ENCODE data around the gene MLLT11. TPM values are rescaled to one million over a fixed set of nuclear protein-coding genes. Genes with fewer than 3 reads are reported as not detected.

MLLT11 gene, protein sequence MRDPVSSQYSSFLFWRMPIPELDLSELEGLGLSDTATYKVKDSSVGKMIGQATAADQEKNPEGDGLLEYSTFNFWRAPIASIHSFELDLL
- total RNA-seq, result 4.3 and 4.9 TPM in 2 replicates

DNA sequence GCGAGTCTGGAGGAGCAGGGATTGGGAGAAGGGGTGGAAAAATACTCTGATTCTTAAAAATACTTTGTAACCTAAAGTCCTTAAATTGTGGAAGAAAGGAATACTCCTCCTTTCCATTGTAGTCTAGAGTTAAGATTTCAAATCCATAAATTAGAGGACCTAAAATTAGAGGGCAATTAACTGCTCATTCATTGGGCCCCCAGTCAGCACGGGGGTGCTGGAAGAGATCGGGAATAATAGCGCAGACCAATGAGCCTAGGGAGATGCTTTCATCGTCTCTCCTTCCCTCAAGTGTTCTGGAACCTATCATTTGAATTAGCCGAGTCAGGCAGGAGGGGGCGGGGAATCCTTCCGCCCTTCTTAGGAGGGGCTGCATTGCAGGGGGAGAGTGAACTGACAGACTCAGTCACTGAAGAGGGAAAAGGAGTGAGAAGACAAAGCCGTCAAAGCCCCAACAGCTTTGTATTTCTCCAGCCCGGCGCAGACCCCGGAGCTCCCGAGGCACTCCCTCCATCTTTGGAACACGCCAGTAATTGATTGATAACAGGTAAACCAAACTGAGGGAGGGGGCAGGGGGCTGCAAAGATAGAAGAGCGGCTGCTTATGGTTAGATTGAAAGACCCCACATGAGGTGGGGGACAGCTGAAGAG, at the start of gene MLLT11:
Gene MLLT11, plus strand, starts transcription at position 391 of the 650 bp plus-strand sequence. CDS start 6,828 bp downstream, outside the sequence.
- no peak for DNase-seq (ENCODE audit: low read depth, low spot score)

DNA sequence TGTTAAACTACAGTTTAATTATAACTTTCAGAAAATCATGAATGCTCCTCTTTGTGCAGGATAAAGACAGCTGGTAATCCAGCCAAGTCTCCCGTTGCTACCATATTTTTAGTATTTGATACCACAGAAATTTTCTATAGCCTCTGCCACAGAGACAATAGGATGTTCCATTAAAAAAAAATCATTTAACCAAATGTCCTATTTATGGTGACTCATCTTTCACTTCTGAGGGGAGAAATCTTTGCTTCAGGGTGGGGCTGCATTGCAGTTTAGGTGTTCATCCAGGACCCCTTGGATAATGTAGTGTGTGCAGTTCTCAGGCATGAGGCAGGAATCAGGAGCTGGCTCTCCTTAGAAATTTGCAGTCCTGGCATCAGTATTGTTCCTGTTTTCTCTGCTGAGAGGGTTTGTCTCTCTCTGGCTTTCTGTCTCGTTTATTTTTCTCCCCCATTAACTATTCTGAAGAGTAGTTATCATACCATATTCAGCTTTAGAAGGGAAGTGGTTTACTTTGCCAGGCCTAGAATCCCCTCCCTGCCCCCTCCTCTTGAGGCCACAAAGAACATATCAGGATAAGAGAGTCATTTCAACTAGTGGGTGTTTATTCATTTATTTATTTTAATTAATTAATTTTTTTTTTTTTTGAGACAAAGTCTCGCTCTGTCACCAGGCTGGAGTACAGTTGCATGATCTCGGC, 48.9 kb upstream of the MLLT11 start:
- no peak for DNase-seq (ENCODE audit: low read depth, low spot score)

DNA sequence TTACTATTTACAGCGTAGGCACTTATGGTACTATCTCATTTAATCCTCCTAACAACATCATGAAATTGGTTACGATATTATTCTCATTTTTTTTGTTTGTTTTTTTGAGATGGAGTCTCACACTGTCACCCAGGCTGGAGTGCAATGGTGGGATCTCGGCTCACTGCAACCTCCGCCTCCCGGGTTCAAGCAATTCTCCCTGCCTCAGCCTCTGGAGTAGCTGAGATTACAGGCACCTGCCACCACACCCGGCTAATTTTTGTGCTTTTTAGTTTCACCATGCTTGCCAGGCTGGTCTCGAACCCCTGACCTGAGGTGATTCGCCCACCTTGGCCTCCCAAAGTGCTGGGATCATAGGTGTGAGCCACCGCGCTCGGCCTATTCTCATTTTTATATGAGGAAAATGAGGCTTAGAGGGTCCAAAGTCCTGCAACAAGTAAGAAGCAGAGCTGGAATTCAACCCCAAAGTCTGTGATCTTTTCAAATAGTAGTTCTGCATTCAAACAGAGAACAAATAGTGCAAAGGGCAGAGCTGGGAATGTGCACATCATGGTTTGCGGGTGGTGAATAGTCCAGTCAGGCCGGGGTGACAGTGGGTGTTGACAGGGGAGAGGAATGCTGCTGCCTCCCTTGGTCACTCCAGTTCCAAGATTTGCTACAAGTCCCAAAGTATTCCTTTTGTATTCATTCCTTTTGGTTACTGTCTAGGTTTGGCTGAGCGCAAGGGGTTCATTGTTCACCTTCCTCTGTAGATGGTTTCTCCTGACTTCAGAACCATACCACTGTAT, 47.3 kb upstream of the MLLT11 start:
- DNase-seq (ENCODE audit: low read depth, low spot score), result no peak

DNA sequence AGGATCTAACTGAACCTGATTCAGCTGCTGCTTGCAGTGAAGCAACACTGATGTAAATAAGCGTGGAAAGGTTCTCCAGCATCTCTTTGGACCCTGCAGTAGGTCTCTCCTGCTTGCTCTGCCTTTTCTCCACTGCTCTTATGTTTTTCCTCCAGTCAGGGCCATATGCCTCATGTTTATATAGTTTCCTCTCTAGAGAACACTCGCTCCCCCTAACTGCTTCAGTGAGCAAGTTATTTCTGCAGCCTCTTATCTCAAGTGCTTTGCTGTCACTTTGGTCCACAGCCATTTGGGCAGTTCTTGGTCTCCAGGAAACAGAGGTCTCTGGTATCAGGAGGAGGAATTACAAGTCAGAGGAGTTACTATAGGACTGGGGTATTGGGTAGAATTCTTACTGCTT, 46.7 kb upstream of the MLLT11 start:
- no peak for DNase-seq (ENCODE audit: low read depth, low spot score)

DNA sequence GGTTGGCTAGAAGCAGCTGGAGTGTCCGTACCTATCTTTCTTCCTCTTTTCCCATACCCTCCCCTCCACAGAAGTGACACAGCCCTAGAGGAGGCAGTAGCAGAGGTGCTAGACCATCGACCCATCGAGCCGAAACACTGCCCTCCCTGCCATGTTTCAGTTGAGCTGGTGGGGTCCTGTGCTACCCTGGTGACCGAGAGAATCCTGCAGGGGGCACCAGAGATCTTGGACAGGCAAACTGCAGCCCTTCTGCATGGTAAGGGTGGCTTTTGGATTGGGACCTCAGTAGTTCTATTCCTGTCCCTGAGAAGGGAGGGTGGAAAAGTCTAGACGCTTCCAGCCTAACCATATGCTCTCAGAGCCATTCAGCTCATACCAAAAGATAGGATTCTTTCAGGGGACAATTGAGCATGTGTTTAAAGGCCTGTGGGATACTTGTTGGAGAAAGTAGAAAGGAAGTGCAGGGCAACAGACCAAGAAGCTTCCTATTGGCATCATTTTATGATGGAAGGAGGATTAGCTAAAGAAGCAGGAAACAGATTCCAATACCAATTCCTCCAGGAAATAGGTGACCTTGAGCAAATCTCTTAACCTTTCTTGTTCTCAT, 35.6 kb upstream of the MLLT11 start:
- peak; percentile 29 for DNase-seq (ENCODE audit: low read depth, low spot score)

DNA sequence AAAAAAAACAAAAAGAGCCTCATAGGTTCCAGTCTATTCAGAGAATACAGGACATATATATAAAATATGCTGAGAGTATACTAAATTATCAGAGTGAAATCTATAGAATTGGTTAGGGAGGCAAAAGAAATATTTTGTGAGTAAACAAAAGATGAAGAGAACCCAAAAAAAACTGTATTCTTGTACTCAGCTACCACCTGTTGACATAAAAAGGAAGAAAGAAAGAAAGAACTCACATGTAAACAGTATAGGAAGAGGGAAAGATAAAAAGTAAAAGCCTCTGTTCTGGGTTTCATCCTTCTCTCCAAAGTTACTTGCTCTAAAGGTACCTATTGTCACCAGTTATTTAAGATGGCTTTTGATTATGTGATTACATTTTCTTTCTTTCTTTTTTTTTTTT, 33.7 kb upstream of the MLLT11 start:
- no peak for DNase-seq (ENCODE audit: low read depth, low spot score)

DNA sequence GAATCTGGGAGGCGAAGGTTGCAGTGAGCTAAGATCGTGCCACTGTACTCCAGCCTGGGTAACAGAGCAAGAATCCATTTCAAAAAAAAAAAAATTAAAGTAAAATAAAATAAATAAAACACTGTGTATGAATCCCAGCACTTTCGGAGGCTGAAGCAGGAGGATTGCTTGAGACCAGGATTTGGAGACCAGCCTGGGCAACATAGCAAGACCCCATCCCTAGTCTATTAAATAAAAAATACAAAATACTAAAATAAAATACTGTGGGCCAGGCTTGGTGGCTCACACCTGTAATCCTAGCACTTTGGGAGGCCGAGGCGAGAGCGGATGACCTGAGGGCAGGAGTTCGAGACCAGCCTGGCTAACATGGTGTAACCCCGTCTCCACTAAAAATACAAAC, 28.0 kb upstream of the MLLT11 start:
- no peak for DNase-seq (ENCODE audit: low read depth, low spot score)

DNA sequence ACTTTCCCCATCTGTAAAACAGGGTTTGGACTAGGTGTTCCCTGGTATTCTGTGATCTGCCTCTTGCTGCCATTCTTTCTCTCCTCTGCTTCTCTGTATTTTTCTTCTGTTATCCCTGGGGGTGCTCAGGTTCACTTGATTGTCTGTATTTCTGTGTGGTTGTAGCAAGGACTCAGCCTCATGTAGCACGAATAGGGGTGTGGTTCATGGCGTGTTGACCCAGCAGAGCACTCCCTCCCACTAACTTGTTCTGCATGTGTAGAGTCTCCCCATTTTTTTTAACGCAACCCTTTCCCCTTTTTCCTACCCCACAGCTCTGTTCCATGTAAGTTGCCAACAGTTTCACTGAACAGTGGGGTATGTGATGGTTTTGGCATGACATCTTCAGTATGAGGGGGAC, 25.0 kb upstream of the MLLT11 start:
- no peak for DNase-seq (ENCODE audit: low read depth, low spot score)

DNA sequence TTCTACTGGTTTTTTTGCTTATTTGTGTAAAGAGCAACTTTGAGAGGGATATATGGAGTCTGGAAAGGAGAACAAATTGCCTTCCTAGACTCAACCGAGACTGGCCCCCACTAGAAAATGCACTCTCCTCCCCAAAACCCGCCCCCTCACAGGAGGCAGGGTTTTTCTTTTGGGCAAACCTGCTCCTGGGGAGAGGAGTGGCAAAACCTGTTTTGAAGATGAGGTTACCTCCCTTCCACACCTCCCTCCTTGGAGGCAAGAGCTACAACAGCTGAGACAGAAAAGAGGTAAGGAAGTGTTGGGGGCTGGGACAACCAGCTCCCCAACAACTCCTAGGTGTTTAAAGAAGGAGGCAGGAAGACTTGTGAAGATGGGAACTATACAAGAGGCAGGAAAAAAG, 23.8 kb upstream of the MLLT11 start, which contains the start of gene BNIPL:
Gene BNIPL, plus strand, starts transcription at position 231 of the 400 bp plus-strand sequence. Its CDS starts 140 bp downstream, at position 371.
- DNase-seq (ENCODE audit: low read depth, low spot score), result no peak

DNA sequence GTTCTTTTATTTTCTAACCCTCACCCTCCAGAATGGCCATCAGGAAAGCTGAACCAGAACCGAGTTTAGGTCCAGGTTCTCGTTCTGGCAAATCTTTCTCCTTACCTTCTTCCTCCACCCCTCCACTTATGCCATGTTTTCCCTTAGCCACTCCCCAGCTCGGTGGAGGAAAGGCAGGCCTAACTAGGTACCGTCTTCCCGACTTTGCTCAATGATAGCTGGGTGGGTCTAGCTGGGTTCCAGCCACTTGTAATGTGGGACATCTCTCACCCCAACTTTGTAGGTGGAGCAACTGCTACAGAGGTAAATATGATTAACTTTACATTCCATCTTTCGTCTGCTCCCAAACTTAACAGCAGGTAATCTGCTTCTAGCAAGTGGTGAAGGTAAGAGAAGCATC, 23.2 kb upstream of the MLLT11 start:
- no peak for DNase-seq (ENCODE audit: low read depth, low spot score)

DNA sequence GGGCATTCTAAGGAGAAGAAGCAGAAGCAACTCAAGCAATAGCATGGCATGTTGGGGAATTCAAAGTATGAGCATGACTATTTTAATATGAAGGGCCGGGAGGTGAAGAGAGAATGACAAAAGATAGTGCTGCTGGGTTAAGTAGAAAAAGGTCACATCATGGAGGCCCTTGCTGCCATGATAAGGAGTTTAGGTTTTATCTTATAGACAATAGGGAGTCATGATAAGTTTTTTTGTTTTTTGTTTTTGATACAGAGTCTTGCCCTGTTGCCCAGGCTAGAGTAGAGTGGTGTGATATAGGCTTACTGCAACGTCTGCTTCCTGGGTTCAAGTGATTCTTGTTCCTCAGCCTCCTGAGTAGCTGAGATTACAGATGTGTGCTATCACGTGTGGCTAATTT, 20.7 kb upstream of the MLLT11 start:
- DNase-seq (ENCODE audit: low read depth, low spot score), result no peak

DNA sequence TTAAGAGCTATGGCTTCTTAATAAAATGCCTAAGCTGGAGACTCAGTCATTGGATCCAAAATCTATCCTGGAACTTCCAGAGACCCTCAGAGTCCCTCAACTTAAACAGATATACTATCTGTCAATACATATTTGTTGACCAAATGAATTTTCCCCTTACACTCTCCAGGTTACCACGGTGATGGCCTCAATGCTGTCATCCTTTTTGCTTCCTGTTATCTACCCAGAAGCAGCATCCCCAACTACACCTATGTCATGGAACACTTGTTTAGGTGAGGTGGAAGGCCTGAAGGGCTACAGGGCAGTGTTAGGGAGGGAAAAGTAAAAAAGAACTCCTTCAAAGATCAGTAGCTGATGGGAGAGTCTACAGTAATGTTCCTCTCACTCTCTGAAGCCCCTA, 17.0 kb upstream of the MLLT11 start:
- no peak for DNase-seq (ENCODE audit: low read depth, low spot score)

DNA sequence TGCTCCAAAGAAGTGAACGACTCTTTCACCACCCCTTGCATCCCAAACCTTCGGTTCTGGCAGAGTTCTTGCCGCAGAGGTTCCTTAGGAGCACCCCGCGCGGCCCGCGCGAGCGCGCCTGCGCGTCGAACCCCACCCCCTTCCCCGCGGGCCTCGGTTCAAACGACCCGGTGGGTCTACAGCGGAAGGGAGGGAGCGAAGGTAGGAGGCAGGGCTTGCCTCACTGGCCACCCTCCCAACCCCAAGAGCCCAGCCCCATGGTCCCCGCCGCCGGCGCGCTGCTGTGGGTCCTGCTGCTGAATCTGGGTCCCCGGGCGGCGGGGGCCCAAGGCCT, 12.6 kb upstream of the MLLT11 start, which contains the start of gene C1orf56:
Gene C1orf56, plus strand, starts transcription at position 161 of the 334 bp plus-strand sequence. Its CDS starts 97 bp downstream, at position 258.
- no peak for DNase-seq (ENCODE audit: low read depth, low spot score)

DNA sequence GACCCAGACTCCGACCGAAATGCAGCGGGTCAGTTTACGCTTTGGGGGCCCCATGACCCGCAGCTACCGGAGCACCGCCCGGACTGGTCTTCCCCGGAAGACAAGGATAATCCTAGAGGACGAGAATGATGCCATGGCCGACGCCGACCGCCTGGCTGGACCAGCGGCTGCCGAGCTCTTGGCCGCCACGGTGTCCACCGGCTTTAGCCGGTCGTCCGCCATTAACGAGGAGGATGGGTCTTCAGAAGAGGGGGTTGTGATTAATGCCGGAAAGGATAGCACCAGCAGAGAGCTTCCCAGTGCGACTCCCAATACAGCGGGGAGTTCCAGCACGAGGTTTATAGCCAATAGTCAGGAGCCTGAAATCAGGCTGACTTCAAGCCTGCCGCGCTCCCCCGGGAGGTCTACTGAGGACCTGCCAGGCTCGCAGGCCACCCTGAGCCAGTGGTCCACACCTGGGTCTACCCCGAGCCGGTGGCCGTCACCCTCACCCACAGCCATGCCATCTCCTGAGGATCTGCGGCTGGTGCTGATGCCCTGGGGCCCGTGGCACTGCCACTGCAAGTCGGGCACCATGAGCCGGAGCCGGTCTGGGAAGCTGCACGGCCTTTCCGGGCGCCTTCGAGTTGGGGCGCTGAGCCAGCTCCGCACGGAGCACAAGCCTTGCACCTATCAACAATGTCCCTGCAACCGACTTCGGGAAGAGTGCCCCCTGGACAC, 12.1 kb upstream of the MLLT11 start:
- no peak for DNase-seq (ENCODE audit: low read depth, low spot score)

DNA sequence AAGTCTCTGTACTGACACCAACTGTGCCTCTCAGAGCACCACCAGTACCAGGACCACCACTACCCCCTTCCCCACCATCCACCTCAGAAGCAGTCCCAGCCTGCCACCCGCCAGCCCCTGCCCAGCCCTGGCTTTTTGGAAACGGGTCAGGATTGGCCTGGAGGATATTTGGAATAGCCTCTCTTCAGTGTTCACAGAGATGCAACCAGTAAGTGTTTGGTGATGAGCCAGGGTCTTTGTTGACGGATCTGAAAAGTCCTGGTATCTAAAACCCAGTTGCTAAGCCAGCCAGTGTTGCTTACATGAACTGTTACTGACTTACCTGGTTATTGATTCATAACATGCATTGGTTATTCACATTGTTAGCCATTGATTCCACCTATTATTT, 11.6 kb upstream of the MLLT11 start:
- DNase-seq (ENCODE audit: low read depth, low spot score), result no peak

DNA sequence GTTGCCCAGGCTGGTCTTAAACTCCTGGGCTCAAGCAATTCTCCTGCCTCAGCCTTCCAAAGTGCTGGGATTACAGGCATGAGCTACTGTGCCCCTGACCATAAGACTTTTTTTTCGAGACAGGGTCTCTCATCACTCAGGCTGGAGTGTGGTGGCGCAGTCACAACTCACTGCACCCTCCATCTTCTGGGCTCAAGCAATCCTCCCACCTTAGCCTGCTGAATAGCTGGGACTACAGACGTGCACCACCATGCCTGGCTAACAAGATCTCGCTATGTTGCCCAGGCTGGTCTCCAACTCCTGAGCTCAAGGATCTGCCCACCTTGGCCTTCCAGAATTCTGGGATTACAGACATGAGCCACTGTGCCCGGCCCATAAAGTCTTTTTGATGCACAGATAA, 10.7 kb upstream of the MLLT11 start:
- DNase-seq (ENCODE audit: low read depth, low spot score), result no peak

DNA sequence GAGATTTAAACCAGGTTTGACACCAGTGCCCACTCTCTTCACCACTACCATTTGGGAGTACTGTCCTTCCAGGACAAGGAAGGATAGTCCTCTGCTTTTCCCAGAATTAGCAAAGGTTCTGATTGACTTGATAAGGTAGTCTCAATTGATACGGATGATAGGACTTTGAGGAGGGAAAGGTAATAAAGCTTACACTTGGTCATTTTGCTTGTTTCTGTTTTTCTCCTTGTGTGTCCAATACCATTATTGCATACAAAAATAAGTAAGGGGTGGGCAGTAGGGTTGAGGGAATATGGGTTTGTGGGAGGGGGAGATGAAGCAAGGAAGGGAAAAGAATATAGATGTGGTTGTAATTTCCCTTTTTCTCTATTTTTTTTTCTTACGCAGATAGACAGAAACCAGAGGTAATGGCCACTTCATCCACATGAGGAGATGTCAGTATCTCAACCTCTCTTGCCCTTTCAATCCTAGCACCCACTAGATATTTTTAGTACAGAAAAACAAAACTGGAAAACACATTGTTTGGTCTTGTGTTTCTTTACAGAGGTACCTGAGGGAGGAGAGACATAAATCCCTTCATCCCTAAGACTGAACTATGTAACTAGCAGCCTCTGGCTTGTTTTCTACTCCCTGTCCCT, 10.0 kb upstream of the MLLT11 start:
- no peak for DNase-seq (ENCODE audit: low read depth, low spot score)

DNA sequence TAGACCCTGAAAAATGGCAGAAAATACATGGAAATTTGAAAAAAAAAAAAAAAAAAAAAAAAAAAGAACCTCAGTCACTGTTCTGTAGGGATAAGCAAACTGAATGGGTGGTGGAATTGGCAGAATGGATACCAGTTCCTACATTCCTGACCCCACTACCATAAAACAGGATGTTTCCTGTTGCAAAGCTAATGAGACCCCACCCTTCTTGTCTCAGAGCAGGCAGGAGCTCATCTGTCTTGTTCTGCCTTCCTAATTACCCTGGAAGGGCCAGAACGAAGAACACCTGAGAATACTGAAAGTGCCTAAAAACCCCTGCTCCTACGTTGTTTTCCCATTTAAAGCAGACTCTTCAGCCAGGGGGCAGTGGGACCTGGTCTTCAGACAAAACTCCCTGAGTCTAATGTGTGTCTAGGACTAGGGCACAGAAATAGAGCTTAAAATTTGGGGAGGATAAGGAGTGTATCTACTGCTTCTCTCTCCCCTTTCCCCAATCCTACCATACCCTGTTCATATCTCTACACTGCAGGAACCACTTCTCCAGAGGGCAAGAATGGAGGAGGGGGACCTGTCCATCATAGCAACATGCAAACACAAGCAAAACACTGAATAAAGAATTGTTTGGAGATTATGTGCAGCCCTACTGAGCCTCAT, 8.7 kb upstream of the MLLT11 start:
- no peak for DNase-seq (ENCODE audit: low read depth, low spot score)

DNA sequence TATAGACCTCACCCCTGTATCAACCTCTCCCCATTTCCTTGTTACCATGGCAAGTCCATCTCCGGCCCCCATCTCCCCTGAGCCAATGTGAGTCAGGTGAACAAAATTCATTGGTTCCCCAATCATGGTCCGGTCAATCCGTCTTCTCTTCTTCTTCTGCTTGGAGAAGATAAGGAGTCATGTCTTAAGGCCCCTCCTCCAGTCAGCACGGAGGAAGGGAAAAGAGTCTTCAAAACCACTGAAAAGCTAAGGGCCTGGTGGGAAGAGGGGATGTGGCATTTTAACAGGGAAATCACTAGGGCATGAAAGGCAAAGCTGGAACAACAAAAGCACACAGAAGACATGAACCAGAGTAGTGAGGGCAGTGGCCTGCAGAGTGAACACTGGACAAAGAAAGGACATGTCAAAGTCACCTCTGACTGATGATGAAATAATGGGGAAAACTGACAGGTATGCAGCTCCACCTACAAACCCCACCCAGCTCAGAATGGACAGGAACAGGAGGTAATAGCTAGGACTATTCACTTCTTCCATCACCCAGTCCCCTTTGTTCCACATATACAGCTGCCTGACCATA, 5.1 kb upstream of the MLLT11 start:
- no peak for DNase-seq (ENCODE audit: low read depth, low spot score)

DNA sequence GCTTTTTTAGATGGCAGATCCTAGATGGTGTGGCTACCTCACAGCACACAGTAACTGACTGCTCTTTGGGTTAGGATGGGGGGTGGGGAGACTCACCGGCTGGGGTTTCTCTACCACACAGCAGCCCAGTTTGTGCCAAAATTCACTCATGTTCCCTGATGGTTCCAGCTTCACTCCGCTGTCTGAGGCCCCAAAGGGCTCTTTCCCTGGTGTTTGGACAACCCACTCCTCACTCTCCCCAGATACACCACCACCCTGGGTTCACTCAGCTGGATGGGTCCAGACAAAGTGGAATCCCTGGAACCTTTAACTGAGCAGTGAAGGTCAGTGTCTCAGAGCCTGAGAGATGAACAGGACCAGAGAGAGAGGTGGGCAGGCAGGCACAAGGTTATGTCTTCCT, 4.6 kb upstream of the MLLT11 start:
- DNase-seq (ENCODE audit: low read depth, low spot score), result no peak
